HG03066 (cell line): ENCODE data around the gene GALNT2.

Experiments used
- ATAC-seq: cut with Tn5 transposase; IDR thresholded peaks from one replicate; pipeline ENCODE4 v1.9.1; 2021; ENCODE audit warnings: low read depth; ENCODE audit not compliant: unreplicated experiment

Gene GALNT2

DNA sequence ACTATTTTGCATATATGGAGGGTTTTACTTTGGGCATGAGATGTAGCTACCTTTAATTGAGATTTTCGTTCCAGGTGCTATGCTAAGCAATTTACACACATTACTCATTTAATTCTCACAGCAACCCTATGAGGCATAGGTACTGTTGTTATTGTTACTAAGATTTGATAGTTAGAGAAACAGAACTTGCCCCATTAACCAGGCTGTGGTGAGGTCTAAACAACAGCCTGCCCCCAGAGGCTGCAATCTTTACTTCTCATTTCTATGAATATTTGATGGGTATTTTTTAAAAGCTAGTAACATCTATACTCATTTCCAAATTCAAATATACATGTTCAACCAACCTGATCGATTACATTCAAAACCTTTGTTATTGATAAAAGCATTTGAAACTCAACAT lies 155.6 kb downstream of the GALNT2 start:
- ATAC-seq: no peak

DNA sequence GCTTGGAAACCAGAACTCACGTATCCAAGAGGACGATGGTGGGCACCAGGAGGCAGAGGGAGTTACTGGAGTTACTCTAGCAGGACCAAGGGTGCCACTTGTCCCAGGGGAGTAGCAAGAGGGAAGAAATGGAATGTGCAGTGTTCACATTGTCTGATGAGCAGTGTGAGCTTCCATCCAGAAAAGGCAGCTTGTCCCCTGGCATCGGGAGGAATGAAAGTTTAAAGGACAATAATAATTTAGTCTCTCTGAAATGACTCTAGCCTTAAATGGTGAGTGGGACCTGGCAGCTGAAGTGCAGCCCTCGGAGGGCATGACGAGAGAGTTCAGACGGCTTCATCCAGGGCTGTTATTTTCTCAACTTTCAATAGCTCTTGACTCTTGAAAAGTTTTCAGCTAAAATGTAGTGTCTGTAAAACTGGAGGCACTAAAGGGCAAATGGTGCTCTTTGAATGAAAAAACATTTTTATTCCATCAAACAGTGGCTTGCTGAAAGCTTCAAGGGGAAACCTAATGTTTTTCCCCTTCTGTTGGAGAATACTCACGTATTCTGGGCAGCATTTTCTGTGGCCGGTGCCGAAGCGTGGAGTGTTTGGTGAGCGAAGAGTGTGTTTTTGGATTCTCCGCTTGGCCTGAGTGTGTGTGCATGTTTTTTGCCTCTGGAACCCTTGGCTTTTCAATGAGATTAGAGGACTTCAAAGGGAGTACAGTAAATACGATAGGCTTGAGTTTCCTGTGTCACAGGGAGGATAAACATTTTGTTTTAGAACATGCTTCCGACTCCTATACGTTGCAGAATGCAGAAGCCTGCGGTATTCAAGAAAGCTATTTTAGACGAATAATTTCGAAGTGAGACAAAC lies 157.3 kb downstream of the GALNT2 start:
- no peak for ATAC-seq

DNA sequence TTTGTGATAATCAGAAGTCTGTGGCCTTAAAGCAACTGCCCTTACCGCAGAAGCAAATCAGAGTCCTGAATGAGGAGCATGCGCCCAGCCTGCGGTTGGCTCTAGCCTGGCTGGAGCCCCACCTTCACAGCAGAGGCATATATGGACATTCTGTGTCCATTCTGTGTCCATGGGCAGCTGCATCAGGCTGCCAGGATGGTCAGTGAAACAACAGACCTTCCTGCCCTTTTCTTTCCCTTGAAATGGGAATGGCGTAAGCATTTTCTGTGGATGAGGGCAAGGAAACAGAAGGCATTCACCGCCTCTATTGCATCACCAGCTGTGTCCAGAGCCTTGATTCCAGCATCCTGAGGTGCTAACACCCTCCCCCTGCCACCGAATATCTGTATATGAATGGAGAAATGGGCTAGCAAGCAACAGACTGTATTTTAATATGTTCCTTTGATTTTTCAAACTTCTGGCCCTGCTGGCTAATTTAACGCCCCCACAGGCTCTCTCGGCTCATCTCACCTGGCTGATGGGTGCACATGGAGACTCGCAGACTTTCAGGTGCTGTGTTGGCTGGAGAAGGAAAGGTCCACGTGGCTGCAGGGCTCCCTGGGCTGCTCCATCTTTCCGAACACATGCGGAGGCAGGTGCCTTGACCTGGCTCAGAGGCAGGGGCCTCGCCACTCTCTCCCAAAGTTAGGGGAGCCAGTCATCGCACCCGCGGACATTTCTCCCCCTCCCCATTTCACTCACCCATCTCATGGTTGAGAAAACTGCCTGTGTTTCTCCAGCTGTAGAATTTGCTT lies 159.2 kb downstream of the GALNT2 start:
- ATAC-seq: no peak

DNA sequence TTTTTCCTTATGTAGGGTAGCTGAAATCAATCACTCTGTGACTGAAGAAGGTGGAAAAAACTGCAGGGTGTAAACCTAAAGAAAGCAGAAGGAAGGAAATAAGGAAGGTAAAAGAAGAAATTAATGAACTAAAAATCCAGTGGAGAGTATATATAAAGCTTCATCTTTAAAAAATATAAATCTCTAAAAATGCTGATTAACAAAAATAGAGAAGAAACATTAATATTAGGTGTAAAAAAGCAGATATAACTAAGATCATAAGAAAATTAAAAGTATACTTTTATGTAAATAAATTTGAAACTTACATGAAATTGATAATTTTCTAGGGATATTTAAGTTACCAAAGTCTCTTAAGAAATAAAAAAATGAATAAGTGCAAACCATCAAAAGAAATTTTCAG lies 159.8 kb downstream of the GALNT2 start:
- no peak for ATAC-seq

DNA sequence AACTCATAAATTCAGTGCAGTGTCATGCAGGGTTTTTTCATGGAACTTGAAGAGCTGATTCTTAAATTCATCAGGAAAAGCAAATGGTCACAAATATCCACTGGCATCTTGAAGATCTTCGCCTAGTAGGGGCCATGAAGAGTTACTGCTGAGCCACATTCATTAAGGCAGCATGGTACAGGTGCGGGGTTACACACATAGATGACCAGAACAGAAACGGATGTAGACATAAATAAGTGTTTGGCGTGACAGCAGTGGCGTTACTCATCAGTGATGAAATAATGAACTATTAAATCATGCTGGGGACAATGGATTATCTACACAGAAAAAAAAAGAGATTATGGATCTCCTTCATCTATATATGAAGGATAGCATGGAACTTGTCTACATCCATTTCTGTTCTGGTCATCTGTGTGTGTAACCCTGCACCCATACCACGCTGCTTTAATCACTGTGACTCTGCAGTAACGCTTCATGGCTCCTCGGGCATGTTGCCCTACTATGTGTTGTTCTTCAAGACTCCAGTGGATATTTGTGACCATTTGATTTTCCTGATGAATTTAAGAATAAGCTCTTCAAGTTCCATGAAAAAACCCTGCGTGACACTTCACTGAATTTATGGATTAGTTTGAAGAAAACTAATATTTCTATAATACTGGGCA lies 161.3 kb downstream of the GALNT2 start:
- no peak for ATAC-seq

DNA sequence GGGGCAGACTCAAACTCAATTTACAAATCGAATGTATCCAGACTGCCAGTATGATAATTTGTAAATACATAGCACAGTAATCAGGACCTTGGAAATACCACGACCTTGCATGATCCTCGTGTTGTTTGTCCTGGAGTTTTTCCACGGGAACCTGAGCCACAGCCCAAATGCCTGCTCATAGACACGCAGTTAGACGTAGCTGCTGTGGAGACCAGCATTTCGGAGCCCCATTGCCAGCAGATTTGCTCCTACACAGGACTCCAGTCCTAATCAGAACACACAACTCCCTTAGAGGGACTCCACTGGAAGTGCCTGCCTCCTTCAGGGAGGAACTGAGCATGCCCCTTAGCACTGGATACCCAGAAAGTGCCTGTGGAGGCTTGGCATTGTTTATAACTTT lies 163.2 kb downstream of the GALNT2 start:
- ATAC-seq: no peak

DNA sequence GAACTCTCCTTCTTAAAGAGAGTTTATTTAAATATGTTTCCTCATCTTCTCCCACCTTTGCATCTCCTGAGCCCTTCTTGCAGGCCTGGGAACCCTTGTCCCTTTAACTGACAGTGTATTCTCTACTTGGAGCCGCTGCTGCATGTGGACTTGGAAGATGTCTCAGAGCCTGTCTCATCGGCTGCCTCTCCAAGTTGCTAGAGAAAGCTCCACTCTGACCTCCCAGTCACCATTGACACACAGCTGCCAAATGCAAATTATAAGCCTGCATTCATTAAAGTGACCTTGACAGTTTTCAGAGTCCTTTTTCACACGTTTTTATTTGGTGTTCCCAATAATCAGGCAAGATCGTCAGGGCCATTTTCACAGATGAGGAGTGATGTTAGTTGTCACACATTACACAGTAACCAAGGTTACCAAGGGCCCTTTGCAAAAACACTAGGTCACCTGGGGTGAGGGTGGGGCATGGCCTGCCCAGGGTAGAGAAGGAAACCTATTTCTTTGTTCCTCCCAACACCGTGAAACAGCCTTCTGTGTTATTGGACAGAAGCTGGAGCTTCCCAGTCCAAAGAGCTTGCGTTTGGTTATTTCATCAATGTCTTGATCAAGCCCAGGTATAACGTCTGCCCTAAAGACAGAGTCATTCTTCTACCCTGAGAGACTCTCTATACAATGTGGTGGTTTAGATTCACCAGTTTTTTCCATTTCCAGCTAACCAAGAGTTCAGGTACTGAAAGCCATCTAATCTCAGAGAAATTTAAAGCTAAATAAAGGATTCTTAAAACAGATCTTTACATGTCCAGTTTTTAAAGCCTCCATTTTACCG lies 164.1 kb downstream of the GALNT2 start:
- ATAC-seq: no peak

DNA sequence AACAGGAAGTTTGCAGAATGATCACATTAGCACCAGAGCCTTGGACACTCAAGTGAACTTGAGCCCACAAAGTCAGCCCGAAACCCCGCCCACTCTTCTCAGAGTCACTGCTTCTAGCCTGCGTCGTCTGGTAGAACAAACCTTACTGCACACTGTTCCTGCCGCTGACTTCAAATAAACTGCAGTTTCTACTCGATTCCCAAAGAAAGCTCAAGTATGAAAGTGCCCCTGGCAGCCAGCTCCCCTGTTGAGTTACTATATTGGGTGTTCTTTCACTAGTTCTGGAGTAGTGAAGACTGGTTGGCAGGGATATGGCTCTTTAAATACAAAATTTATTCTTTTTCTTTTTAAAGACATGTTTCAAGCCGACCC lies 164.7 kb downstream of the GALNT2 start:
- no peak for ATAC-seq

DNA sequence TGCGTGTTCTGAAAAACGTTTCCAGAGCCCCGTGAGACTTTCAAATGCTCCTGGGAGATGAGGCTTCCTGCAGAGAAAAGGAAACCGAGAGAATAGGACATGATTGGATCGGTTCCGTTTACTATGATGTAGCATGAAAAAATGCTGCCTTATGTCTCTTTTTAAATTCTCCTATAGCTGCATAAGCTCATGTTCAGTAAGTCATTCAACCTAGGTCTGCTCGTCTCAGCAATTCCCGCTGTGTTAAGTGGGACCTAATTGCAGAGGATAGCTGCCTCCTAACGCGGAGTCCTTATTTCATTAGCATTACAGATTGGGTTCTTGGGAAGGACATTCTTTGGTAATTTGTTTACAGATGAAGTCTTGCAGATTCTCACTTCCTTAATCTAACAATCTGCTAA lies 165.3 kb downstream of the GALNT2 start:
- no peak for ATAC-seq

DNA sequence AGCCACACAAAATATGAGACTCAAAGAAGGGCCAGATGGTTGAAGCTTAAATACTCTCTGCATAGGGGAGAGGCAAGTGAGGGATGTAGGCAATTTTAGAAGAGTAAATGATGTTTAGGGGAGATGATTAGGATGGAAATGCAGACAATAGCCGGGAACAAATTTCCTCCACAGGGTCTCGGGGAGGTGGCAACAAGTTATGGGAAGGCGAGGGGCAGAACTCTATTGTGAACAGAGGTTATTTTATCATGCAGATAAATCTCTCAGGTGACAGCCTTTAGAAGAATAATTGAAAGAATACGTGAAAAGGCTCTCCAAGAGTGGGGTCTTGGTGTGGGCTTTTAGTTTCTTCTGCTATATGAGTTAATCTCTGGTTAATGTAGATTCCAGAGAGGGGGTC lies 166.7 kb downstream of the GALNT2 start:
- no peak for ATAC-seq

DNA sequence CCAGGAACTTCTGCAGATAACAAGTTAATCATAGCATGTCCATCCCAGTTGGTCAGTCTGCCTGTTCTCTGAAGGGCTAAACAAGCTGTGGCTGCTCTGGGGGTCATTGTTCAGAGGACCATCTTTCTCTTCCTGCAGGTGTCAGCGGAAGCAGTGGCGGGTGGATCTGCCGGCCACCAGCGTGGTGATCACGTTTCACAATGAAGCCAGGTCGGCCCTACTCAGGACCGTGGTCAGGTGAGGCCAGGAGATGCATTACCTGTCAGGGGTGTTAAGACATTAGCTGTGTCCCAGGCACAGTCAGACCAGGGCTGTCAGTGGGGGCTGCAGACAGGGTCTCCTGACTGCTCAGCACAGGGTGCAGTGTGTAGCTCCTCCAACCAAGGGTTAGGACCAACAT lies 168.8 kb downstream of the GALNT2 start:
- no peak for ATAC-seq

DNA sequence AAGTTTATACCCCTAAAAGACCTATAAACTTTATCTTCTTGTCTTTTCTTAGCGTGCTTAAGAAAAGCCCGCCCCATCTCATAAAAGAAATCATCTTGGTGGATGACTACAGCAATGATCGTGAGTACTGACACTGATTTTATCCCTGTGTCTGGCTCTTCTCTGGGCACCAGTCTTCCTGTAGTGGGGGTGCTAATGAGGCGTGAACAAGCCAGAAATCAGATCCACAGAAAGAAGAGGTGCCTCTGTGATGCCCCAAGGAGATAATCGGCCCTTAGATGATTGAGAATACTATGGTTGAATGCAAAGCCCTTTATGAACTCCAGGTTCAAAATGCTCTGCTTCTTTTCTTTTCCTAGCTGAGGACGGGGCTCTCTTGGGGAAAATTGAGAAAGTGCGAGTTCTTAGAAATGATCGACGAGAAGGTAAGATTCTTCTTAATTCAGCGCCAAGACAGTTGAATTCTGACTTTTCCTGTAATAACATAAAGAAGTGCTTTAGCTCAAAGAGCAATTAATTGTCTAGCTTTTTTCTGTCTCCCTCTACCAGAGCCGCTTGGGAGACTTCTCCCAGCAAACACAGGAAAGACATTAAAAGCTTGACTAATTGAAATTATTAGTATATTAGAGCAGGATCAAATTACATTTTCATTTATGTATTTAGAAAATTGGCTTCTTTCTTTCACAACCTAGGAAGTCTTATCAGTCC lies 169.4 kb downstream of the GALNT2 start:
- no peak for ATAC-seq

DNA sequence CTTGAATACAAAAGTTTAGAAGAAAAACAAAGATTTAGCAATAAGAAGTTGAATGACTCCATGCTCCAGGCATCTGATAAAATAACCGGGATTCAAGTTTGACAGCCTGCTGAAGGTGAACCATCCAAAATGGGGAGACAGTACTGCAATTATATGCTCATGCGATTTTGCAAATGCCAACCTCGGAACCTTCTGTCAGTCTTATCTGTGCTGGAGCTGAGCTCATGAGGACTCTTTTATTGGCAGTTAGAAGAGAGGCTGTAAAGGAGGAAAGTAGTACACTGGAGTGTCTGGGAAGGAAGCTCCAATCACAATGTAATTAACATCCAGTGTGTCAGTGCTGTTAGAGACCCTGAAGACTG lies 170.0 kb downstream of the GALNT2 start:
- ATAC-seq: no peak

DNA sequence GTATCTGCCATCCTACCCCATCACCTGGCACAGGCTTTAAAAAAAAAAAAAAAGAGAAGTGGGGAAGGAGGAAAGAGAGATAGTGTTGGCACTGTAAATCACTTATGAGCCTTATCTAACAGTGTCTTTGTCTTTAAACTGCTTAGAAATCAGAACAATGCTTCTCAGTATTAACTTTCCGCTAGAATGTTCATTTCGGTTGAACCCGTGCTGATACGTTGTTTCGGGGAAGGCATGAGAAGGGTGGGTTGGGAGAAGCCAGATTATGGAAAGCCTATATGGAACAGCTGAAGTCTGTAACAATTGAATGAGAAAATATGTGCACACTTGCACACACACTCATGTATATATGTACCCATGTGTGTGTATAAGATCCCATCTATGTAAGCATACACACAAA lies 170.8 kb downstream of the GALNT2 start:
- ATAC-seq: no peak

DNA sequence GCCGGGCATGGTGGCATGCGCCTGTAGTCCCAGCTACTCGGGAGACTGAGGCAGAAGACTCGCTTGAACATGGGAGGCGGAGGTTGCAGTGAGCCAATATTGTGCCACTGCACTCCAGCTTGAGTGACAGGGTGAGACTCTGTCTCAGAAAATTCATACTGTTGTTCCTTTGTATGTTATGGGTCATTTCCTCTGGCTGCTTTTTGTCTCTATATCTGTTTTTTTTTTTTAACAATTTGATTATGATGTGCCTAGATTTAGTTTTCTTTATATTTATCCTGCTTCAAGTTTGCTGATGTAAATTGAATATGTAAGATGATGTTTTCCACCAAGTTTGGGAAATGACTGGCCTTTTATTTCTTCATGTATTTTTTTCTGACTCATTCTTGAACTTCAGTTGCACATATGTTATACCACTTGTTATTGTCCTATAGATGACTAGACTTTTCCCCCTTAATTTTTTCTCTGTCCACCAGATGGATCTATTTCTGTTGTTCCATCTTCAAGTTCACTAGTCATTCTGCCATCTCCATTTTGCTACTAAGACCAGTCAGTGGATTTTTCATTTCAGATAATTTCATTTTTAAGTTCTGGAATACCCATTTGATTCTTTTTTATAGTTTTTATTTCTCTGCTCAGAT lies 173.5 kb downstream of the GALNT2 start:
- no peak for ATAC-seq

DNA sequence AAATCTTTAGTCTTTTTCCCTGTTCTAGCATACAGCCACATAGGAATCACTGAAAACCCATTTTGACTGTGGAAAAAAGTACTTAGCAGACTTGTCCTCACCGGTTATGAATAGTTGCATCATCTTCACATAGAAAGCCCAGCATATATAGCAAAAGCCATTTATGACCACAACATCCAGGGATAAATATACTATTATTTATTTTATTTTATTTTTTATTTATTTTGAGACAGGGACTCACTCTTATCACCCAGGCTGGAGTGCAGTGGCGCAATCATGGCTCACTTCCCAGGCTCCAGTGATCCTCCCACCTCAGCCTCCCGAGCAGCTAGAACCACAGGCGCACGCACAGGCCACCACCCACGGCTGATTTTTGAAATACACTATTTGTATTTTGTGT lies 175.3 kb downstream of the GALNT2 start:
- ATAC-seq: no peak

DNA sequence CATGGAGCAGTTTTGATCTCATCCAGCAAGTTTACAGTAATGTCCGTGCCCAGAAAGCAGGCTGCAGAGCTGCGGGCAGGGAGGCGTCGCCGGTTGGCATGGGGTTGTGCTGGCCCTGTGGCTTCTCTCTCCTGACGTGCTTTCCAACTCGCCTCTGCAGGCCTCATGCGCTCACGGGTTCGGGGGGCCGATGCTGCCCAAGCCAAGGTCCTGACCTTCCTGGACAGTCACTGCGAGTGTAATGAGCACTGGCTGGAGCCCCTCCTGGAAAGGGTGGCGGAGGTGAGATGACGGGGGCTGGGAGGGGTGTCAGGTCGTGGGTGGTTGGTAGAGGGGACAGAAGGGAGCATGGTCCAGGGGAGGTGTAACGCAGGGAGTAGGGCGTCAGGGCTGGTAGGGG lies 176.1 kb downstream of the GALNT2 start:
- ATAC-seq: no peak

DNA sequence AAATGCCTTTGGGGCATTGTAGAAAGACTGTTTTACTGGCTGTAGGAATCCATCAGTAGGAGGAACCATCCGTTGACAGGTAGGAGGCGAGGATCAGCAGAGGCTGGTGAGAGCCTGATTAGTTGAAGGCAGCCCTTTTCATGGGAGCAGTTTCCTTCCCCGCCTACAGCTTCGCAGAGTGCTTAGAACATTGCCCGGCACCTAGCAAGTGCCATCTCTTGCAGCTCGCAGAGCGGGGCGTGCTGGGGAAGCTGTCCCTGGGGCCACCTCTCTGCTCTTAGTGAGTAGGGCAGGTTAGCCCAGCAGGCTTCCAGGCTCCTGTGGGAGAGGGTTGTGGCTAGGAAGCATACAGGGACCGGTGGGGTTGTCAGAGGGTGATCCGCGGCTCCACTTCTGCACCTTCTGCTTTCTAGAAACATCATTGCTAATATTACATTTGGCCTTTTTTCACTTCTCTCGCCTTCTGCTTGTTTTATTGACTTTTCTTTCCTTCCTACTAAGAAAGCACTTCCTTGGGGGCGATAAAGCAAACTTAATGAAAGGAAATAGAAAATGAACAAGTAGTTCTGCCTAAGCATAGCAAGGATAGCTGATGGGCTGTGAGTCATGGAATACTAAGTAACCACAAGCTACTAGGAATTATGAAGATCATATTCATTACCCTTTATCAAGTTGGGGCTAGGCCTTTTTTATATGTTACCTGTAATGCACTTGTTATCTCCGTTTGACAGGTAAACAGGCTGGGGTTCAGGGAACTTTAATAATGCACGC lies 176.7 kb downstream of the GALNT2 start:
- no peak for ATAC-seq

DNA sequence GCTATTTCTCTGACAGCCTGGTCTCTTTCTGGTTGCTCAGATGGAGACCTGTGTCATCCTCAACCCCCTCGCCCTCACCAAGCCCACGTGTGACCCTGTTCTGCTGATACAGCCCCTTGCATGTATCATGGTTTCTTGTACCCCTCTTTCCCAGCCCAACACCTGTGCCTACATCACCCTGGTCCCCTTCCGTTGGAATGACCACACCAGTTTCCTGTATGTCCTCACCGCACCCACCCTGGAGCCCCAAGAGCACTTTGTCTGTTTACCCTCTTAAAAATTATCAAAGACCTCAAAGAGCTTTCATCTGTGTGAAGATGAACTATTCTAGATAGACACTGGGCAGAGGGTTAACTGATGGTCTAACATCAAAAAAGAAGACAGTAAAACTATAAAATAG lies 179.5 kb downstream of the GALNT2 start:
- ATAC-seq: no peak
